HepG2 (cell line): ENCODE measurements around the gene CSTB. TPM values are rescaled to one million over a fixed set of nuclear protein-coding genes. Genes with fewer than 3 reads are reported as not detected.
"Not testable (repeated sequence)": the region's sequence is repeated elsewhere in the genome, so short reads cannot be mapped to it uniquely, and the experiment has no call there.

Source experiments
- ATAC-seq: fragments of 200-7000 bp; cut with Tn5 transposase; 3 replicates; pipeline ENCODE4 v1.9.1; 2020; ENCODE audit warnings: mild to moderate bottlenecking, moderate library complexity
- BruUV-seq: library from RNA; stranded (reverse); fragments of 400-500 nt; replicated peaks from 2 replicates; lab custom pipeline; 2021; lab: Mats Ljungman, UMichigan
- CTCF ChIA-PET: fragments of 300-600 bp; formaldehyde crosslinking; extraction: SDS; loops from one replicate; lab custom pipeline; 2021; ENCODE audit warnings: low total read pairs, inconsistent platforms, low intra/inter-chr PET ratio; lab: Yijun Ruan, JAX
- POLR2A ChIA-PET: fragments of 350-600 bp; sonication (Branson Sonifier 250); formaldehyde crosslinking; loops from one replicate; lab custom pipeline; 2020; ENCODE audit warnings: antibody characterized with exemption, inconsistent platforms; lab: Yijun Ruan, JAX
- DNase-seq: peaks from one replicate; pipeline ENCODE4 v3.0.0-alpha.2; 2015; ENCODE audit warnings: low spot score
- FAIRE-seq: peaks from 3 replicates; lab custom pipeline; 2011; peaks lifted over from hg19 to GRCh38; lab: Jason Lieb, UNC
- H2AFZ ChIP-seq: one replicate; pipeline ENCODE4 v1.6.1; 2011; ENCODE audit warnings: low read length, inconsistent platforms
- H3K27ac ChIP-seq: fragments of 300-600 bp; 3 replicates; pipeline ENCODE4 v1.8.0; 2011; ENCODE audit warnings: mixed run types, mild to moderate bottlenecking, mixed read lengths, low read length, inconsistent platforms; ENCODE audit not compliant: insufficient read depth; ENCODE audit errors: extremely low read length
- H3K27me3 ChIP-seq, 2 experiments: fragments of 200-600 bp in 1 of 2; 2 replicates in 1 of 2; 3 replicates in 1 of 2; pipeline versions ENCODE4 v1.6.0 to v1.8.0; 2011; ENCODE audit warnings: low read length in 2 of 2, mild to moderate bottlenecking in 2 of 2, moderate library complexity in 2 of 2, inconsistent platforms in 1 of 2; ENCODE audit not compliant: insufficient read depth in 2 of 2, control insufficient read depth in 1 of 2
- H3K36me3 ChIP-seq, 2 experiments: fragments of 200-600 bp in 1 of 2; replicated peaks in 1 of 2; 2 replicates in 1 of 2; 3 replicates in 1 of 2; pipeline versions ENCODE4 v1.5.1 to v1.8.0; 2011; ENCODE audit warnings: low read length in 2 of 2, inconsistent platforms in 1 of 2; ENCODE audit not compliant: insufficient read depth in 2 of 2, control insufficient read depth in 1 of 2
- H3K4me1 ChIP-seq: 2 replicates; pipeline ENCODE4 v1.5.1; 2012; ENCODE audit warnings: low read length, inconsistent platforms; ENCODE audit not compliant: insufficient read depth
- H3K4me2 ChIP-seq: 2 replicates; pipeline ENCODE4 v1.6.0; 2011; ENCODE audit warnings: low read depth, low read length, inconsistent platforms
- H3K4me3 ChIP-seq, 3 experiments: fragments of 200-600 bp in 1 of 3; sonication (generic), shearing (Covaris generic) in 1 of 3; replicated peaks in 1 of 3; 2 replicates each; pipeline ENCODE4 v1.5.1; 2011 to 2016; ENCODE audit warnings: low read length in 3 of 3, inconsistent platforms in 2 of 3, low read depth in 2 of 3, mild to moderate bottlenecking in 2 of 3, control low read depth in 1 of 3, mixed read lengths in 1 of 3; ENCODE audit not compliant: insufficient read depth in 1 of 3
- H3K79me2 ChIP-seq: one replicate; pipeline ENCODE4 v1.6.1; 2011; ENCODE audit warnings: low read length, inconsistent platforms; ENCODE audit not compliant: insufficient read depth
- H3K9ac ChIP-seq: 2 replicates; pipeline ENCODE4 v1.6.0; 2011; ENCODE audit warnings: mild to moderate bottlenecking, low read depth, low read length, inconsistent platforms; ENCODE audit not compliant: insufficient read depth
- H3K9me3 ChIP-seq: 2 replicates; pipeline ENCODE4 v1.5.1; 2012; ENCODE audit warnings: mild to moderate bottlenecking, low read length
- H4K20me1 ChIP-seq: 2 replicates; pipeline ENCODE4 v1.6.0; 2011; ENCODE audit warnings: inconsistent platforms, mild to moderate bottlenecking, low read length, moderate library complexity; ENCODE audit not compliant: insufficient read depth
- FOXK1 ChIP-seq: sonication (generic); formaldehyde crosslinking; IDR thresholded peaks from 2 replicates; pipeline ENCODE4 v1.4.0; 2020; ENCODE audit warnings: low read depth, missing genetic modification reagents, borderline replicate concordance
- ZNF225 ChIP-seq: sonication (generic); formaldehyde crosslinking; IDR thresholded peaks from 2 replicates; pipeline ENCODE4 v1.4.0; 2020; ENCODE audit warnings: mild to moderate bottlenecking, missing genetic modification reagents
- WGBS: methylation state at CpG from one replicate; pipeline ENCODE4 v1.1.6; 2017; ENCODE audit warnings: low lambda C conversion rate; 5-methylcytosine and 5-hydroxymethylcytosine counted together
- in situ Hi-C: cut with HindIII; loops from 2 replicates; pipeline ENCODE4 v1.10.0; 2017; ENCODE audit warnings: low pct_unique_long_range_greater_than_20kb; ENCODE audit not compliant: extremely low pct_ligation_motif_present
- intact Hi-C: fragments of 100-400 bp; cut with micrococcal nuclease; formaldehyde crosslinking; loops from one replicate; pipeline ENCODE4 v1.10.0; 2022; ENCODE audit not compliant: unreplicated experiment
- polyA plus RNA-seq, 8 experiments: library from polyadenylated mRNA; depleted of rRNA in 3 of 8; stranded (reverse) in 7 of 8; unstranded in 1 of 8; fragments of >200 nt; fragmentation: Illumina TruSeq in 4 of 8; extraction: Trizol in 4 of 8; gene quantifications; 2 replicates each; pipeline versions ENCODE4 v1.2.1 to v1.2.3, GENCODE V29; 2011 to 2016; ENCODE audit warnings: low read depth in 4 of 8, missing spikeins in 1 of 8, mixed read lengths in 1 of 8; ENCODE audit not compliant: insufficient read depth in 1 of 8
- total RNA-seq, 5 experiments: library from RNA; depleted of rRNA; stranded (reverse); fragments of >200 nt; fragmentation: Illumina TruSeq; extraction: Trizol; gene quantifications; 2 replicates each; pipeline ENCODE4 v1.2.3, GENCODE V29; 2016; ENCODE audit warnings: low read depth in 1 of 5

CSTB gene
- total and polyA plus RNA-seq, 2 of the 13 experiments (the other 11 are each of a cell fraction or from before 2014, with no cell fraction given), result 11.7 to 94.1 TPM

- Histone ChIP-seq H3K27me3 (peaks cover 9 to 36% of the 10 kb centered on the region in 2 experiments), H3K4me1 (peaks cover 20% of the 10 kb centered on the region)
- H3K79me2 ChIP-seq, POLR2A ChIA-PET, H3K27ac ChIP-seq, intact Hi-C loops, in situ Hi-C loops, H3K4me2 ChIP-seq, H2AFZ ChIP-seq, H4K20me1 ChIP-seq, H3K4me3 ChIP-seq, BruUV-seq, ATAC-seq, CTCF ChIA-PET, FAIRE-seq, H3K9ac ChIP-seq, H3K9me3 ChIP-seq, DNase-seq, H3K36me3 ChIP-seq: not testable (repeated sequence)
- 39% methylated on average over 5 of the region's 25 CpGs for WGBS
Observed at GRCh38 chr21:43822166-43822565, 46.1 kb upstream of the CSTB start.

GRCh38 chr21:43820466-43820865, 44.4 kb upstream of the CSTB start:
- TF ChIP-seq FOXK1 (CRISPR knock-in tag) (no peak), ZNF225 (CRISPR knock-in tag) (no peak)
- TF ChIP-seq, all 625 proteins: peak for 0
- Histone ChIP-seq H4K20me1 (no peaks in the 10 kb centered on the region), H3K9ac (no peak overlapping the region), H3K4me2 (no peak overlapping the region), H3K4me3 (no peak overlapping the region), H3K27me3 (peaks cover 6 to 19% of the 10 kb centered on the region in 2 experiments; a peak in 3 of 5 replicates), H3K27ac (no peak overlapping the region), H3K4me1 (peaks cover 24% of the 10 kb centered on the region), H3K9me3 (no peaks in the 10 kb centered on the region), H3K36me3 (no peaks in the 10 kb centered on the region), H2AFZ (no peak overlapping the region), H3K79me2 (no peaks in the 10 kb centered on the region)
- CTCF ChIA-PET, result no interaction called here
- POLR2A ChIA-PET, result no interaction called here
- in situ Hi-C loops (no loop called here), intact Hi-C loops (no loop called here)
- no peak for ATAC-seq
- FAIRE-seq, result no peak
- 68% methylated on average over 11 of the region's 11 CpGs for WGBS
- DNase-seq, result no peak
- no TSS peak for BruUV-seq
